ENCODE measurements around the gene PRKN.

PRKN gene

DNA sequence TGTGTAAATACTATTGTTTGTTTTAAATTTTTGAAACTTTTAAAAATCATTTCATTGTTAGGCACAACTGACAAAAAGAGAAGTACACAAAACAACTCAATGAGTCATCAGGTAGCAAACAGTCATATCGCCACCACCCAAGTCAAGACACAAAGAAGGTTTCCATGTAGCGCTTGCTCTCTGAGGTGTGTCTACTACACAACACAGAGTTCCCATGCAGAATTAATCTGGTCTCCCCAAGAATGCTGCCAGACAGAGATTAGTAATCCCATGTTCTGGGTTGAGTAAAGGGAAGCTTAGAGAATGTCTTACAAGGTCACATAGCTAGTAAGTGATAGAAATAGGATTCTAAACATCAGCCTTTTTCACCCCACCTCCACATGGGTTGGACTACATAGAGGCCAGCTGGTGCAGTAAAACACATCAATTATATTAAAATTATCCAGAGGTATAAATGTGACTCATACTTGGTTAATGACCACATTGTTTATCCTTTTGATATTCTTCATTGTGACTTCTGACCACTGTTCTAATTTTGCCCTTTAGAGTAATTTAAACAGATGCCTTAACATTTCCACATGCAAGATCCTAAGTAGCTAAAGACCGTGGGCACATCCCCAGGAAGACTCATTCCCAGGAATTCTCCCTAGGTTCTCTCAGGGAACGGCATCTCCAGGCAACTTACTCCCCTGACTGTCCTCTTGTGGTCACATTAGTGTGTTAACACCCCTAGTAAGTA lies 413.5 kb downstream of the PRKN start:
- DNase-seq (ENCODE audit: low read depth): no peak

DNA sequence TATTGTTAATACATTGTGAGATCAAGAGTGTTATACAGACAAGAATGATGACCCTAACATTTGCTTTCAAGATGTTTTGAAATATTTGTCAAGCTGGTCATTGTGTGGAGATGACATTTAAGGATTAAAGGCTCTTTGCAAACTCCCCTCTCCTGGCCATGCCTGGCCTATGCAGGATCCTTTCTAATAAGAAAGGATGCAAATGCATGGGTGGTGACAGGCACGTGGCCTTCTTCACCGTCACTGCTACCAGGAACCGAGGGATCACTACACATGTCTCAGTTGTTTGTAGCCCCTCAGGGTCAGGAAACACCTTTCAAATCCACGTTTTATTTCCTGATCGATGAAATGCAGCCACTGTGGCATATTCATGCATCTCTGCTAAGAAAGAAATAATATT lies 419.7 kb downstream of the PRKN start:
- no peak for DNase-seq (ENCODE audit: low read depth)

DNA sequence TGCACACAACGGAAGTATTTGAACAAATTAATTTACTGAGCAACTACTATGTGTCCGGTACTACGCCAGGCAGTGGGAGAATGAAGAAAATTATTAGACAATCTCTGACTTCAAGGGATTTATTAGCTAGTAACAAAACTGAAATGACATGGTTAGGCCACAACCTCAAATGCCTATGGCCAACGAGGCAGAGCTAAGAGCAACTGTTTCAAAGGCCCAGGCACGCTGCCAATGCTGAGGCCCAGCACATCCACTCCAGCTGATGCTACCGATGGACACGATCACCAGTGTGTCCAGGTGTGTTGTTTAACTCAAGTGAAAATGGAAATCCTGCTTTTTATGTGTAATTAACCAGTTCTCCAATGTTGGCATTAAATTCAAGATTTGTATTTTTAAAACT lies 420.9 kb downstream of the PRKN start:
- DNase-seq (ENCODE audit: low read depth): no peak

DNA sequence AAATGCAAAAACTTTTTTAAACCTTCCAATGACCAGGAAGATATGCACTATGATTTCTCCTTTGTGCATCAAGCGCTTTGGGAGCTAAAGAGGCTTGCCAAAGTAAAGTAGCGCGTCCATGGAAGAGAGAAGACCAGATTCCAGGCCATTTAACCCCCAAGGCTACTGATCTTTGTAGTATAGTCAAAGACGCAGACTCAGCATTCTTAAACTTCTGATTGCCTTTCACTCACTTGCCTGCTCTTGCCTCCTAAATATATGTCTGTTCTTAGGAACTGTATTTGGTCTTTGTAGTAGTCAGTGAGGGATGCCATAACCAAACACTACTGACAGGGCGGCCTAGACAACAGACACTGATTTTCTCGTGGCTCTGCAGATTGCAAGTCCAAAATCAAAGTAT lies 426.4 kb downstream of the PRKN start:
- DNase-seq (ENCODE audit: low read depth): no peak

DNA sequence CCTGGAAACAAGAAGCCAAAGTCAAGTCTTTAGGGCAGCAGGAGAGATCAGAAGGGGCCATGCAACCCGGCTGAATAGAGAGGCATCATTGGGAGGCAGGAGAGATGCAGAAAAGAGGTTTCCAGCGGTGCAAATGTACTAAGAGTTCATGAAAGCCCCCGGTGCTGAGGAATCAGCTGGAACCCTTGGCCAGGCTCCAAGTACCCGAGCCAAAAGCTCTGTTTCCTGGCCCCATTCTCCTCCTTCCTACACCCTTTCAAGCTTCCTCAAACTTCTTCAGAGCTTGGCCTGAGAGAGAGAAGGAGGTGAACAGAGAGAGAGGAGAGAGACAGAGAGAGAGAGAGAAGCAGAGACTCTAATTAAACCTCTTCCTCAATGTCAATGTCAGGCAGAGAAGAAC lies 433.5 kb downstream of the PRKN start:
- DNase-seq (ENCODE audit: low read depth): no peak

DNA sequence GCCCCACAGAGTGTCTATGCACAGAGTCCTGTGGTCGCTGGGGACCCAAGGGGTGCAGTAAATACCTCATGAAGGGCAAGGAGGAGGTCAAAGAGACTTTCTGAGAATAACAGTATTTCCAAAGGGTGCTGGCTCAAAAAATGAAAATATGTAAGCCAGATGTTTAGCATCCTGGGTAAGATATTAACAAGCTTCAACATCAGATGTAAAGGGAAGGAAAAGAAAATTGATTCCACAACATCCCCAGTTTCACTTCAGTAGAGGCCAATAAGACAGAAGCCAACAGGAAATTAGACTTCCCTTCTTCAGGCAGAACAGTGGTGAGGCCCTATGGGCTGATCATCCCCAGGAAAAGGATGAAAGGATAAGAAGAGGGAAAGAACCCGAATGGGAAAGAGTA lies 434.7 kb downstream of the PRKN start:
- no peak for DNase-seq (ENCODE audit: low read depth)

DNA sequence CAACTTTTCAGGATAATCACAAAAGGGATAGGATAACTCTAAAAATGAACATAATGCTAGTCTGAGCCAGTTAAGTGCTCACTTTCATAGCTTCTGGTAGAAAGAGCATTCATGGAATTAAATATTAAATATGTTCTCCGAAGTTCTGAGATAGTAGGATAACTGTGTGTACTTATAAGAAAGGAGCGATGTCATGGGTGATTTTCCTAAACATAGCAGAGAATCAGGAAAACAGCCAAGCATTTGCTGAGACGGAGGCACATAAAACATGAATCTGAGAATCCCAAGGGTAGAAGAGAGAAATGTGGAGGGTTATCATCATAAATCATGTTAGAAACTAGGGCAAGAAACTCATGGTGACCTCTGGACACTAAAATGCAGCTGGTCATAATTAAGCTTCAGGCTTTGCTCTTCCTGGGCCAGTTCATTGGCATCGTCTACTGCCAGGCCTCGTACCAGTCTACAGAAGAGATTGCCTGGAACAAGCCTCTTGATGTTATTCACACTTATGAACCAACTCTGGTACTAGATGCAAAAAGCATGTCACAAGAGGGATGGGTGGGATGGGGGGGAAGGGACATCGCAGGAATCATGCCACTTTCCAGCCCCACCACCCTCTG lies 436.6 kb downstream of the PRKN start:
- DNase-seq (ENCODE audit: low read depth): no peak

DNA sequence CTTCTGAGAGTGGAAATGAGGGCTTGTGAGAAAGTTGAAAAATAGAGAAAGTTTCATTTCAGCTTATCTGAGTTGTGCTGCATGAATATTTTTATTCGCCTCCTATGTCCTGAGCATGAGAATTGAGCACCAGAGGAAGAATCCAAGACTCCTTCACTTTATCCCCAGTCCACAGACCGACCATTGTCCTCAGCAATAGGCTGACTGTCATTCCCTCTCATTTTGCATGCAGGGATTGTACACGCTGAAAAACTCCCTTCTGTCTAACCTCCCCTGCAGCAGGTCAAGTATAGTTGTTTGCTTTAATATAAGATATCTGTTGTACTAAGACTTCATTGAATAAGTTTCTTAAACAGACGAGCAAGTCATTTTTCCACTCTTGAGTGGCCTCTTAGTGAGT lies 437.6 kb downstream of the PRKN start:
- DNase-seq (ENCODE audit: low read depth): no peak

DNA sequence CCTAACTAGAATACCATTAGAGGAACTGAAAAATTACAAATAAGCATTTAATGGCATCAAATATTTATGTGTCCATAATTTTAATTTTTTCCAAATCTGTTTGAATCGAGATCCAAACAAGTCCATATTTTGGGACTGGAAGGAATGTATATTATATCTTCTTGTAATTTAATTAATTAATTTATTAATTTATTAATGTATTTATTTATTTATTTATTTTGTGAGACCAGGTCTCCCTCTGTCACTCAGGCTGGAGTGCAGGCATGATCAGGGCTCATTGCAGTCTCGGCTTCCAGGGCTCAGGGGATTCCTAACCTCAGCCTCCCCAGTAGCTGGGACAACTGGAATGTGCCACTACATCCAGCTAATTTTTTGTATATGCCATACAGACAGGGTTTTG lies 453.6 kb downstream of the PRKN start:
- no peak for DNase-seq (ENCODE audit: low read depth)

DNA sequence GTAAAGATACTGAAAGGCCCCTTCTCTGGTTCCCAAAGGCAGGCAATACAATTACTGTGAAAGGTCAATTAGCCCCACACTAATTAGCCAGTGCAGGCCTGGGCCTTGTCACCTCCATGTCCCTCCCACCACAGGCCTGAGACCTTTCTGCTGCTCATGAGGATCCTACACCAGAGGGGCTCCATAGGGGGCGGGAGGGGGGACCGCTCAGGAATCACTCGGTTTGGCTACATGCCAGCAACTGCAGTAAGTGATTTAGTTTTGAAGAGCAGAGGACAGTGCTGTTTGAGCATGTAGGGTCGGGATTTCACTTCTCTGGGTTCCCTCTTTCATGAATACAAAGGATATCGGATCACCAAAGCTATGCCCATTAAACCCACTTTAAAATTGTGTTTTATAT lies 455.6 kb downstream of the PRKN start:
- DNase-seq (ENCODE audit: low read depth): no peak

DNA sequence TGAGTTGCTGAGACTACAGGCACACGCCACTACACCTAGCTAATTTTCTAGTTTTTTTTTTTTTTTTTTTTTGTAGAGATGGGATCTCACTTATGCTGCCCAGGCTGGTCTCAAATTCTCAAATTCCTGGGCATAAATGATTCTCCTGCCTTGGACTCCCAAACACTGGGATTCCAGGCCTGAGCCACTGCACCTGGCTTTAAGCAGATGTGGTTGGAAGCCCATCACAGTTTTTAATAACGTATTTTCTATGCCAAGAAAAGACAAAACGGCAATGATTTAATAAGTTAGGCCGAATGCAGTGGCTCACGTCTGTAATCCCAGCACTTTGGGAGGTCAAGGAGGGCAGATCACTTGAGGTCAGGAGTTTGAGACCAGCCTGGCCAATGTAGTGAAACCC lies 456.6 kb downstream of the PRKN start:
- DNase-seq (ENCODE audit: low read depth): no peak

DNA sequence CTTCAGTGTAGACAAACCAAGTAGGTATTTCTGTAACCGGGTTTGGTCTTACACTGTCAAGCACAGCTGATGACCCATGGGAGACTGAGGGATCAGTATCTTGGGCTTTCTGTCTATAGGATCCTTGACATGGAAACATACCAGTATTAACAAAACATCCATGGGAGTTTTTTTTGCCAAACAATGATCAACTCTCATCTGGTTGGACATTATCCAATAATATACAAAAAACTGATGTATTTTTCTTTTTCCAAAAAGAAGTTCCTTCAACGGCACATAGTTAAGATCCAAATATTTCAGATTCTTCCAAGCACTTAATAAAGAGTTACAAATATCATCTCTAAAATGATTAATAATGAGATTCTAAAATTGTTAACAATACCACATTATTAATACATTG lies 459.9 kb downstream of the PRKN start:
- DNase-seq (ENCODE audit: low read depth): no peak

DNA sequence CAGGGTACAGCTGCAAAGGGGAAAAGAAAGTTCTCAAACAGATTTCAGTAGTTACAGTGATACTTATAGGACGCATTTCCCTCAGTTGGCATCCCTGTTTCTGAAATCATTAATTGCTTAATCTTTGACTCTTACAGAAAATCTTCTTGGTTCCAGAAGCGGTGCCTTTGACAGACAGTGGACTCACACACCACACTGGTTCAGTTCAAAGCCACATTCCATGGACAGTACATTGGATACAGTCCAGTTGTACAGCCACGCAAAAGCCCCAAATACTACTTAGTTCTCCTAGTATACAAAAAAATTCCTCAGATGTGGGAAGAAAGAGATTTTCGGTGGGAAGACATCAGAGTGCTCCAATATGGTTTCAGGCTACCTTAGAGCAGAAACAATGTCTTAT lies 460.4 kb downstream of the PRKN start:
- DNase-seq (ENCODE audit: low read depth): no peak

DNA sequence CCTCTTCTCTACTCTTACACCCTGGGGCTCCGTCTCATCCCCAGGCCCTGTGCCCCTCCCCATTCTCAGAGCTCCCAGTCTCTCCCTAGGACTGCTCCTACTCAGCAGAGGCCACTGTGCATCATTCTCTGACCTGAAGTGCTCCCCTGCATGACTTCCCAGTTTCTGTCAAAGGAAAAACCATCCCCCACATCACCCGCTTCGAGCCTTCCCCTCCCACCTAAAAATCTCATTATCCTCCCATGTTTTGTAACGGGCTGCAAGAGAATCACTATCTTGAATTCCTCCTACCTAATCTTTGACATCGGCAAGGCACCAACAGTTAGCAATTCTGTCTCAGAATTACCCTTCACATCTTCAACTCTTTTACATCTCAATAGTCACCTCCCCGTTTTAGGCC lies 463.0 kb downstream of the PRKN start:
- DNase-seq (ENCODE audit: low read depth): no peak

DNA sequence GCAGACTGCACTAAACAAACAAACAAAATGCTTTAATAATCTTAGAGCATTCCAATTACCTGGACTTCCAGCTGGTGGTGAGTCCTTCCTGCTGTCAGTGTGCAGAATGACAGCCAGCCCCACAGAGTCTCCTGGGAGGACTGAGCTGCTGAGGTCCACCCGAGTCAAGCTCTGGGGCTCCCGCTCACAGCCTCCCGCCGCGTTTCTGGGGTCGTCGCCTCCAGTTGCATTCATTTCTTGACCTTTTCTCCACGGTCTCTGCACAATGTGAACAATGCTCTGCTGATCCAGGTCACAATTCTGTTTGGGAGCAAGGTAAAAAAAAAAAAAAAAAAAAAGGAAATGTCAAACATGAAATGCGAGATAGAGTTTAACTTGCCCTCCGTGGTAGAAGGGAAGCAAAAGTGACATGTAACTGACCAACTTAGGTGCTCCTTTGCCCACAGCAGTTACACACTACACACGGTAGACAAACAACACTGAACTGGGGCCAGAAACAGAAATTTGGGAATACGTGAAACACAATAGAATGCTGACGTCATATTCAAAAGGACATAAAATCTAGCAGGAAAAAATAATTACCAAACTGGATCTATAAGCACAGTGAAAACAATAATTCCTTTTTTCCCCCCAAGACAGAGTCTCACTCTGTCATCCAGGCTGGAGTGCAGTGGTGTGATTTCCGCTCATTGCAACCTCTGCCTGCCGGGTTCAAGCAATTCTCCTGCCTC lies 464.9 kb downstream of the PRKN start:
- no peak for DNase-seq (ENCODE audit: low read depth)

DNA sequence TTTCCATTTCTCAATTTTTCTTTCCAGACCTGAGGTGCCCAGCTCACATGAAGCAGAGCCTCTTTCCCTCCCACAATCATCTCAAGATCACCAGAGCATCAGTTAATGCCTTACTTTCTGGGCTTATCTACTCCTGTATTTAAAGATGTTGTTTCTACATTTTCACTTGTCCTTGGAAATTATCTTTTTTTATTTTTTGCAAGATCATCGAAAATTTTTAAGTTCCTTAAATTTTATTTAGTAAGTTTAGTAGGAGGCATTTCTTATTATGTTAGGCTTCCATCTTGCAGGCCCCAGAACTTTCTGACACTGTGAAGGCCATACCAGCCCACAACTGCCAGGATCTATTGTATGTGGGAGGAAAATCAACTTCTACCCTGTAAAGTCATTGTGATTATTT lies 466.0 kb downstream of the PRKN start:
- no peak for DNase-seq (ENCODE audit: low read depth)

DNA sequence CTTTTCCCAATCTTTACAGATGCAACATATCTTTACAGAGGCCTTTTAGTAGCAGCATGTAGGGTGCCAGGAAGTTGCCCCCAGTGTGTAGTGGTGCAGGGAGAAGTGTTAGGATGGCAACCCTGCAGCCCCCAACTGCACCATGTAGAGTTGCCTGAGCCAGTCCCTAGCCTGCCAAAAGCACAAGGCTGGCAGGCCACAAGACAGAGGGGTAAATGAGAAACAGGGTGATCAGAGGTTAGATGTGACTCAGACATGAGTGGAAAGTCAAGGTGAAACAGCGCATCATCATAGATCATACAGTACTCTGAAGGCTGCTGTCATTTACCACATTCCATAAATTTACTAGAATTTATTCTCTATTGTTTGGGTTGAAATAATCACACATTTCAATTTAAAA lies 467.5 kb downstream of the PRKN start:
- no peak for DNase-seq (ENCODE audit: low read depth)

DNA sequence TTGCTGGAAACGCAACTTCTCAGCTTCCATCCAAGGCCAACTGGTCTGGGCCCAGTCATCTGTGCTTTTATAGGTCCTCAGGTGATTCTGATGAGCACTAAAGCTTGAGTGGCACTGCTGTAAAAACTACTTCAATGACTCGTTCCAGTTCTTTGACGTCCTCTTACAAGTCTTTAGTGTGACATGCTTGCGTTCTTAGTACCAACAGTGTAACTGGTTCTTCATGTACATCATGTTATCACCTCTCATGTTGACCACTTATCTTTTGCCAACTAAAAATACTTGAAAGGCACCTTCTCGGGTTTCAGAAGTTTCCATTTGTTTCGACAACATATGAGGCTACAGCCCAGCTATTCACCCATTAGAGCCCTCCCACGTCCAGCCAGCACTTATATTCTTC lies 468.9 kb downstream of the PRKN start:
- no peak for DNase-seq (ENCODE audit: low read depth)

DNA sequence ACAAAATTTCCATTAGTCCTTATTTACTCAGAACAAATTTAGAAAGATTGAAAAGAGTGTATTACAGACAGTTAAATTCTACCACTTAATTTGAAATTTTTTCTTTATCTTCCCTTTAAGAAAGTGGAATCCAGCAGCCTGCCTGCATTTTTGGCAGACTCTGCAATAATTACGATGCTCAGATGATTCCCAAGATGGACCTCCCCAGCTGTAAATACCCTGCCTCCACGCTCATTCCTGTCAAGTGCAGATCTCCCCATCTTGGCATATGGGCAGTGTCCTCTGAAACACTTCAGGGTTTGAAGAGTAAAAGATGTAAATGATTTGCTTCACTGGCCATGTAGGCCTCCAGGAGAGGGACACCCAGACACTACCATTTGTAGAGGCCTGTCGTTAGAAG lies 471.2 kb downstream of the PRKN start:
- DNase-seq (ENCODE audit: low read depth): no peak

DNA sequence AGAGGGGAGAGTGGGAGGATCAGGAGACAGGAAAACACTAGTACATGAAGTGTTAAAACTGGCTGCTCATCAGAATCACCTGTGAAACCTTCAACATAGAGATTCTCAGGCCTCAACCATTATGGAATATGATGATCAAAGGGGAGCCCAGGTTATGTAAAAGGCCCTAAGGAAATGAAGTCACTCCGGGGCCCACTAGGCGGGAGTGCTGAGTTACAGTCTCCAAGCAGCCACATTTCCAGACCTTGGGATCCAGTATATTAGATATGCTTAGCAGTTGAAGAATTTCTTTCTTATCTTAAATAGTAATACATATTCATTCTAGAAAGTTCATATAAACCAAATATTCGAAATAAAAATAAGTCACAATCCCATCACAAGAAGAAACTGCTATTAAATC lies 476.3 kb downstream of the PRKN start:
- no peak for DNase-seq (ENCODE audit: low read depth)

DNA sequence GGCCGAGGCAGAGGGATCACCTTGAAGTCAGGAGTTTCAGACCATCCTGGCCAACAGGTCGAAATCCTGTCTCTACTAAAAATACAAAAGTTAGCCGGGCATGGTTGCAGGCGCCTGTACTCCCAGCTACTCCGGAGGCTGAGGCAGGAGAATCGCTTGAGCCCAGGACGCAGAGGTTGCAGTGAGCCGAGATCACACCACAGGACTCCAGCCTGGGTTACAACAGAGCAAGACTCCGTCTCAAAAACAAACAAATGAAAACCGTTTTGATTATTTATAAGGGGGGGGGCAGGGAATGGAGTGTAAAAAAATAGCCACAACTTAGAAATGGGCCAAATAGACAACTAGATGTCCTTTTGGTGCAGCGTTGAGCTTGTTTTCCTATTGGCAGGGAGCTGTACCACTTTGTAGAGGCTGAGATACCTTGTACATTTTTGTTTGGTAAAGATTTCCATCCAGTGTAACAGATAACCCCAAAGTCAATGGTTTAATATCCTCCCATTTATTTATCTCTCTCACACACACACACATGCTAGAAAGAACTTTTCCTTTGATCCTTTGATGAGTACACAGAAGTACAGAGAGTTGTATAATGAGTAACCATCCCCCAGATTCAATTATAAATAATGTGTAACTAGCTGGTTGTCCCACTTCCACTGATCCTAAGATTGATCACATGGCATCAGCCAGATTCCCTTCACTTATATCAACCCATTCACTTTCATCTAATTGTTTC lies 477.5 kb downstream of the PRKN start:
- no peak for DNase-seq (ENCODE audit: low read depth)

DNA sequence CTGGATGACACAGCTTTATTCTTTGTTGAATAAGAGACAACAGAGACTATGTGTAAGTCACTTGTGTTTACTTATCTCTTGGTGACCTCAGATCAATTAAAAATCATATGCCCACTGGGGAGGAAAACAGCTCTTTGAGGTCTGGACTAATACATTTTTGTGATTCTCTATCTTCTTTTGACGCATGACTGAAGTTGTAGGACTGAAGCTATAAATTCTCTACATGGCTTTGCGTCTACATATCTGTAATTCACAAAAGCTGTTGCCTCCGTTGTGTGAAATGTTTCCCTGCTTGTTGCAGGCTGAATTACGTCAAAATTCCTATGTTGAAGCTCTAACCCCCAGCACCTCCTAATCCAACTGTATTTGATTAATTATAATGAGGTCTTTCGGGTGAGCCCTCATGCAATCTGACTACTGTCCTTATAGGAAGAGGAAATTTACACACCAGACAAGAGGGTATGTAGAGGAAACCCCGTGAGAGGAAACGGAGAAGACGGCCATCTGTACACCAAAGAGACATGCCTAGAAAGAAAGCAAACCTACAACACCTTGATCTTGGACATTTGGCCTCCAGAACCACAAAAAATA lies 481.6 kb downstream of the PRKN start:
- no peak for DNase-seq (ENCODE audit: low read depth)

DNA sequence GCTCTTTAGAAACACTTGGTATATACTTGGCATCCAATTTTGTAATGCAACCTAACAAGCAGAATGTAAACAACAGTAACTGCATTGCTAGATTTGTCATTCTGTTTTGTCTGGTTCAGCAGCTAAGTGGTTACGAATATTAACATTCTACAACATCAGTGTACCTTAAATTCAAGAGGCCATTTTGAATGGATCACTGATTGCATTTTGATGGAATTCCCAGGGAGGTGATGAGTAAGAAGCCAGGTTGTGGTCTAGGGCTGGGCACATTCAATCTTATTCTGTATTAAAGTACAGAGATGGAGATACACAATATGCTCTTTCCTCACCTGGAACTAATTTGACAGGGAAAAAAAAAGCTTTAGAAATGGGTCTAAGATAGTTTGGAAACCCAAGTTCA lies 483.5 kb downstream of the PRKN start:
- DNase-seq (ENCODE audit: low read depth): no peak
